DND-41 (cell line): ENCODE measurements around the gene EDEM3.

Source experiments
- ATAC-seq: fragments of 200-7000 bp; cut with Tn5 transposase; 3 replicates; pipeline ENCODE4 v1.9.1; 2021; ENCODE audit warnings: low read depth; ENCODE audit not compliant: insufficient read depth
- DNase-seq: peaks from one replicate; pipeline ENCODE4 v3.0.0-alpha.2; 2020
- H2AFZ ChIP-seq: 2 replicates; pipeline ENCODE4 v1.6.0; 2012; ENCODE audit warnings: low read depth, low read length
- H3K27ac ChIP-seq: 2 replicates; pipeline ENCODE4 v1.5.1; 2012; ENCODE audit warnings: low read length, inconsistent platforms
- H3K27me3 ChIP-seq: fragments of 200-600 bp; sonication (generic); 2 replicates; pipeline ENCODE4 v1.6.0; 2012; ENCODE audit warnings: low read length, mild to moderate bottlenecking, inconsistent platforms; ENCODE audit not compliant: insufficient read depth, poor library complexity
- H3K36me3 ChIP-seq: 2 replicates; pipeline ENCODE4 v1.5.1; 2012; ENCODE audit warnings: low read length, inconsistent platforms; ENCODE audit not compliant: insufficient read depth
- H3K4me1 ChIP-seq: 2 replicates; pipeline ENCODE4 v1.5.1; 2012; ENCODE audit warnings: mild to moderate bottlenecking, low read length; ENCODE audit not compliant: insufficient read depth
- H3K4me2 ChIP-seq: 2 replicates; pipeline ENCODE4 v1.6.0; 2012; ENCODE audit warnings: mild to moderate bottlenecking, moderate library complexity, low read length, inconsistent platforms; ENCODE audit not compliant: insufficient read depth
- H3K4me3 ChIP-seq, 2 experiments: fragments of 200-600 bp in 1 of 2; shearing (Covaris generic) in 1 of 2; 2 replicates each; pipeline ENCODE4 v1.5.1; 2012 to 2016; ENCODE audit warnings: inconsistent platforms in 2 of 2, low read length in 2 of 2, mild to moderate bottlenecking in 2 of 2, low read depth in 1 of 2, moderate library complexity in 1 of 2
- H3K79me2 ChIP-seq: 2 replicates; pipeline ENCODE4 v1.6.0; 2012; ENCODE audit warnings: low read length, inconsistent platforms; ENCODE audit not compliant: insufficient read depth
- H3K9ac ChIP-seq: 2 replicates; pipeline ENCODE4 v1.6.0; 2012; ENCODE audit warnings: low read depth, mild to moderate bottlenecking, inconsistent platforms, low read length, moderate library complexity
- H3K9me3 ChIP-seq: 2 replicates; pipeline ENCODE4 v1.5.1; 2012; ENCODE audit warnings: low read length, moderate library complexity, mild to moderate bottlenecking, inconsistent platforms; ENCODE audit not compliant: insufficient read depth, severe bottlenecking
- H4K20me1 ChIP-seq: 2 replicates; pipeline ENCODE4 v1.6.0; 2012; ENCODE audit warnings: low read length; ENCODE audit not compliant: insufficient read depth
- CTCF ChIP-seq: IDR thresholded peaks from 2 replicates; pipeline ENCODE4 v1.5.1; 2012; ENCODE audit warnings: borderline replicate concordance, low read length, moderate library complexity, mild to moderate bottlenecking; ENCODE audit not compliant: poor library complexity, severe bottlenecking; ENCODE audit errors: extremely low read depth
- EZH2 ChIP-seq: IDR thresholded peaks from 3 replicates; pipeline ENCODE4 v1.6.1; 2012; ENCODE audit warnings: borderline replicate concordance, low read depth, mild to moderate bottlenecking, moderate library complexity, low read length, inconsistent platforms; ENCODE audit not compliant: severe bottlenecking

Gene EDEM3

GRCh38 chr1:184646824-184647223 lies 107.8 kb downstream of the EDEM3 start:
- Histone ChIP-seq H3K36me3 (no peaks in the 10 kb centered on the region), H3K27me3 (no peaks in the 10 kb centered on the region), H3K9me3 (peaks cover 1% of the 10 kb centered on the region), H2AFZ (no peak overlapping the region), H3K79me2 (no peaks in the 10 kb centered on the region), H3K27ac (no peak overlapping the region), H3K9ac (no peak overlapping the region), H3K4me1 (peaks cover 7% of the 10 kb centered on the region; the same call in 1 of the 2 replicates), H4K20me1 (no peaks in the 10 kb centered on the region), H3K4me2 (no peak overlapping the region), H3K4me3 (no peak overlapping the region)
- ATAC-seq, result no peak
- DNase-seq, result no peak
- TF ChIP-seq CTCF (no peak), EZH2 (no peak)

GRCh38 chr1:184646178-184646701 lies 108.4 kb downstream of the EDEM3 start:
- H3K9ac ChIP-seq, result no peak overlapping the region
- H3K27me3 ChIP-seq, result no peaks in the 10 kb centered on the region
- peaks cover 7% of the 10 kb centered on the region; the same call in 1 of the 2 replicates for H3K4me1 ChIP-seq
- DNase-seq (no peak), ATAC-seq (no peak)
- H3K4me3 ChIP-seq, result no peak overlapping the region
- H3K27ac ChIP-seq, result no peak overlapping the region
- H3K9me3 ChIP-seq, result no peaks in the 10 kb centered on the region
- H4K20me1 ChIP-seq, result no peaks in the 10 kb centered on the region
- no peak for TF ChIP-seq CTCF
- TF ChIP-seq EZH2, result no peak
- no peaks in the 10 kb centered on the region for H3K36me3 ChIP-seq
- H3K4me2 ChIP-seq, result no peak overlapping the region
- no peaks in the 10 kb centered on the region for H3K79me2 ChIP-seq
- no peak overlapping the region for H2AFZ ChIP-seq

- no peaks in the 10 kb centered on the region for H3K27me3 ChIP-seq
- no peak overlapping the region for H3K9ac ChIP-seq
- no peaks in the 10 kb centered on the region for H4K20me1 ChIP-seq
- H3K27ac ChIP-seq, result no peak overlapping the region
- DNase-seq (no peak), ATAC-seq (no peak)
- H3K4me1 ChIP-seq, result peaks cover 7% of the 10 kb centered on the region; the same call in 1 of the 2 replicates
- no peak for TF ChIP-seq CTCF
- no peaks in the 10 kb centered on the region for H3K79me2 ChIP-seq
- H3K9me3 ChIP-seq, result no peaks in the 10 kb centered on the region
- no peak overlapping the region for H3K4me3 ChIP-seq
- H3K36me3 ChIP-seq, result no peaks in the 10 kb centered on the region
- H2AFZ ChIP-seq, result no peak overlapping the region
- no peak overlapping the region for H3K4me2 ChIP-seq
Observed at GRCh38 chr1:184644771-184645170, 109.9 kb downstream of the EDEM3 start.

- no peak overlapping the region for H3K4me2 ChIP-seq
- H3K79me2 ChIP-seq, result no peaks in the 10 kb centered on the region
- H3K9ac ChIP-seq, result no peak overlapping the region
- ATAC-seq (no peak), DNase-seq (no peak)
- H3K4me3 ChIP-seq, result no peak overlapping the region
- no peaks in the 10 kb centered on the region for H4K20me1 ChIP-seq
- TF ChIP-seq EZH2 (no peak), CTCF (no peak)
- H3K9me3 ChIP-seq, result no peaks in the 10 kb centered on the region
- no peak overlapping the region for H3K27ac ChIP-seq
- no peak overlapping the region for H2AFZ ChIP-seq
- H3K36me3 ChIP-seq, result no peaks in the 10 kb centered on the region
- H3K4me1 ChIP-seq, result peaks cover 7% of the 10 kb centered on the region; the same call in 1 of the 2 replicates
- no peaks in the 10 kb centered on the region for H3K27me3 ChIP-seq
Observed at GRCh38 chr1:184643661-184644060, 111.0 kb downstream of the EDEM3 start.
